Lung (tissue), 12 donors: ENCODE measurements around the gene STAB1. TPM values are rescaled to one million over a fixed set of nuclear protein-coding genes. Genes with fewer than 3 reads are reported as not detected.

ENCODE experiments used
- ATAC-seq: fragments of 200-7000 bp; cut with Tn5 transposase; one replicate; pipeline ENCODE4 v1.9.1; 2020; ENCODE audit warnings: moderate number of reproducible peaks; ENCODE audit not compliant: insufficient read depth, low FRiP score
- DNase-seq, 3 donors: peaks; one replicate each; pipeline ENCODE4 v3.0.0-alpha.2; 2013 to 2017
- H3K27ac ChIP-seq, 2 donors: one replicate each; pipeline ENCODE4 v1.5.1; 2013; ENCODE audit warnings: mild to moderate bottlenecking in 2 of 2, moderate library complexity in 2 of 2, control low read depth in 1 of 2, inconsistent platforms in 1 of 2, low read depth in 1 of 2, low read length in 1 of 2
- H3K27me3 ChIP-seq, 3 donors: one replicate each; pipeline ENCODE4 v1.5.1; 2013; ENCODE audit warnings: low read length in 2 of 3; ENCODE audit not compliant: control insufficient read depth in 3 of 3, insufficient read depth in 3 of 3
- H3K36me3 ChIP-seq, 4 donors: one replicate each; pipeline ENCODE4 v1.5.1; 2013; ENCODE audit warnings: low read length in 4 of 4, mild to moderate bottlenecking in 1 of 4, moderate library complexity in 1 of 4; ENCODE audit not compliant: control insufficient read depth in 4 of 4, insufficient read depth in 4 of 4
- H3K4me1 ChIP-seq, 5 donors: one replicate each; pipeline ENCODE4 v1.5.1; 2013; ENCODE audit warnings: low read length in 5 of 5, mild to moderate bottlenecking in 2 of 5, moderate library complexity in 1 of 5; ENCODE audit not compliant: control insufficient read depth in 5 of 5, insufficient read depth in 5 of 5
- H3K4me3 ChIP-seq: one replicate; pipeline ENCODE4 v1.5.1; 2013; ENCODE audit warnings: mild to moderate bottlenecking, control low read depth, moderate library complexity
- H3K9ac ChIP-seq, 2 donors: one replicate each; pipeline ENCODE4 v1.5.1; 2013; ENCODE audit warnings: low read length in 2 of 2, control low read depth in 1 of 2; ENCODE audit not compliant: insufficient read depth in 1 of 2
- H3K9me3 ChIP-seq, 4 donors: one replicate each; pipeline ENCODE4 v1.5.1; 2013; ENCODE audit warnings: low read length in 3 of 4, mild to moderate bottlenecking in 1 of 4, moderate library complexity in 1 of 4; ENCODE audit not compliant: control insufficient read depth in 4 of 4, insufficient read depth in 3 of 4
- WGBS, 2 donors: extraction: QIAGEN DNeasy Blood & Tissue Kit; methylation state at CpG; one replicate each; pipeline ENCODE4 v1.1.7; 2013; 5-methylcytosine and 5-hydroxymethylcytosine counted together
- polyA plus RNA-seq, 2 donors: library from polyadenylated mRNA; stranded (reverse); fragments of 200-250 nt; gene quantifications; one replicate each; pipeline ENCODE4 v1.2.1, GENCODE V29; 2013
- total RNA-seq, 2 donors: library from RNA; depleted of rRNA in 1 of 2; stranded (reverse); fragments of >200 nt in 1 of 2; gene quantifications; one replicate each; pipeline ENCODE4 v1.2.1, GENCODE V29; 2014 to 2021
- TF ChIP-seq, protein P1 (sequence below): IDR thresholded peaks from 2 replicates; pipeline ENCODE4 v1.5.1; 2012; ENCODE audit warnings: mild to moderate bottlenecking; ENCODE audit errors: control extremely low read depth, extremely low read depth
- donor health status: control.
- donor health status: control.
- donor health status: Bipolar disorder and iron deficiency.
- donor health status: healthy.
- donor health status: DM: yes; HTN: yes; CAD: no.

STAB1 gene
- total and polyA plus RNA-seq, 4 donors = 53.1 to 220 (median 193) TPM

DNA sequence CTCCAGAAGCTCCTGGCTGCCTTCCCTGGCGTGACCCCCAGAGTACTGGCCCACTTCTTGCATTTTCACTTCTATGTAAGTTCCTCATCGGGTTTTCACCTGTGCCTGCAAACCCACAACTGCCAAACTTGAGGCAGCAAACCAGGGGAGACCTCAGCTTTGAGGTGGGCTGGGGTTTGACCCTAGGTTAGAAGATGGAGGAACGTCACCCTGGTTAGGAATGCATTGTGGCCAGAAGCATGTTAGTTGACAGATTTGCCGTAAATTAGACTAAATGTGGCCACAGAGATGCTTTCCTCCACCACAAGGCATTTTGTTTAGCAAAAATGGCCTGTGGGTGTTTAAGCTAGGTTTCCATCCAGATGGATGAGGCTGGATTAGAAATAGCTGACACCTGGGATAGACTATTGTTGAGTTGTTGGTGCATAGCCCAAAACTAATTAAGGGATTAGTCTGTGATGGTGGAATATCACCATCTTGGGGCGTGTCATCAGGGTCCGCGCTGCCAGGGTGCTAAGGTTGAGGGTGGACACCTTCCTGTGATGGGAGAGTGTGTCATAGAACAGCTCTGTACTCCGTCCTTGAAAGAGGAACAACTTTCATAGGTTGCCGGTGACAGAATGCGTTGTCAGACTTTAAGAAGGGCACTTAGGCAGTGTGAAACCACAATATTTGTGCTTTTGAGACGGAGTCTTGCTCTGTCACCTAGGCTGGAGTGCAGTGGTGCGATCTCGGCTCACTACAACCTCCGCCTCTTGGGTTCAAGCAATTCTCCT is 36.2 kb upstream of the STAB1 start:
- Histone ChIP-seq H3K4me3 (no peak overlapping the region), H3K27me3 (no peaks in the 10 kb centered on the region), H3K9ac (no peak overlapping the region), H3K4me1 (peaks cover 0 to 30% (median 15%) of the 10 kb centered on the region in 5 donors), H3K9me3 (no peaks in the 10 kb centered on the region), H3K27ac (no peak overlapping the region), H3K36me3 (peaks cover 5 to 32% (median 15%) of the 10 kb centered on the region in 4 donors)
- 91% methylated on average over 14 of the region's 14 CpGs for WGBS, 2 donors
- DNase-seq = no peak
- TF ChIP-seq, protein P1, sequence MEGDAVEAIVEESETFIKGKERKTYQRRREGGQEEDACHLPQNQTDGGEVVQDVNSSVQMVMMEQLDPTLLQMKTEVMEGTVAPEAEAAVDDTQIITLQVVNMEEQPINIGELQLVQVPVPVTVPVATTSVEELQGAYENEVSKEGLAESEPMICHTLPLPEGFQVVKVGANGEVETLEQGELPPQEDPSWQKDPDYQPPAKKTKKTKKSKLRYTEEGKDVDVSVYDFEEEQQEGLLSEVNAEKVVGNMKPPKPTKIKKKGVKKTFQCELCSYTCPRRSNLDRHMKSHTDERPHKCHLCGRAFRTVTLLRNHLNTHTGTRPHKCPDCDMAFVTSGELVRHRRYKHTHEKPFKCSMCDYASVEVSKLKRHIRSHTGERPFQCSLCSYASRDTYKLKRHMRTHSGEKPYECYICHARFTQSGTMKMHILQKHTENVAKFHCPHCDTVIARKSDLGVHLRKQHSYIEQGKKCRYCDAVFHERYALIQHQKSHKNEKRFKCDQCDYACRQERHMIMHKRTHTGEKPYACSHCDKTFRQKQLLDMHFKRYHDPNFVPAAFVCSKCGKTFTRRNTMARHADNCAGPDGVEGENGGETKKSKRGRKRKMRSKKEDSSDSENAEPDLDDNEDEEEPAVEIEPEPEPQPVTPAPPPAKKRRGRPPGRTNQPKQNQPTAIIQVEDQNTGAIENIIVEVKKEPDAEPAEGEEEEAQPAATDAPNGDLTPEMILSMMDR = no peak
- ATAC-seq = no peak

DNA sequence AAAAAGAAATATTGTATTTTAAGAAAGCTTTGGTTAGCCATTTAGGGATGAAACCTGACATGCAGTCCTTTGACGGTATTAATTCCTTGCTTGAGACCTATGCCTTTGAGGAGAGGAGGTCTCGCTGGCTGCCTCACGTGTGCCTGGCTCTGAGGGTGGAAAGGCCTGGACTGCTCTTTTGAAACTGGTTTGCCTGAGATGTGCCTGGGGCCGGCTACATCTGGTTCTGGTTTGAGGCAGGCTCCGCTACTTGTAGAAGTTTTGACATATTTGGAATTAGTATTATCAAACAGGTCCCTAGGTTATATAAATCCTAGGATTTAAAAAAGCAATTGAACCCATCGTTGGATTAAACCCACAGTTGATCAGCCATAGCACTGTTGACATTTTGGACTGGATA is 33.3 kb upstream of the STAB1 start:
- TF ChIP-seq, protein P1 = no peak
- Histone ChIP-seq H3K4me1 (peaks cover 0 to 9% (median 3%) of the 10 kb centered on the region in 5 donors), H3K4me3 (no peak overlapping the region), H3K9me3 (no peaks in the 10 kb centered on the region), H3K27ac (no peak overlapping the region), H3K36me3 (peaks cover 5 to 38% (median 22%) of the 10 kb centered on the region in 4 donors), H3K9ac (no peak overlapping the region), H3K27me3 (no peaks in the 10 kb centered on the region)
- WGBS, 2 donors = 89 to 93% methylated on average over 6 of the region's 6 CpGs
- ATAC-seq (no peak), DNase-seq (no peak)

DNA sequence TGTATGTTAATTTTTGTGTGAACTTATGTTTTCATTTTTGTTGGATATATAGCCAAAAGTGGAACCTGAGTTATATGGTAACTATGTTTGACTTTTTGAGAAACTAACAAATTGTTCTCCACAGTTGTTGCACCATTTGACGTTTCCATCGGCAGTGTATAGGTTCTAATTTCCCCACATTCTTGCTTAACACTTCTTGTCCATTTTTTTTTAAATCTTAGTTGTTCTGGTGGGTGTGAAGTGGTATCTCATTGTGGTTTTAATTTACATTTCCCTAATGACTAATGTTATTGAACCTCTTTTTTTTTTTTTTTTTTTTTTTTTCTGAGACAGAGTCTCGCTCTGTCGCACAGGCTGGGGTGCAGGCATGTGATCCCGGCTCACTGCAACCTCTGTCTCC is 31.7 kb upstream of the STAB1 start:
- DNase-seq (no peak), ATAC-seq (no peak)
- Histone ChIP-seq H3K9ac (no peak overlapping the region), H3K27ac (no peak overlapping the region), H3K36me3 (peaks cover 0 to 29% (median 17%) of the 10 kb centered on the region in 4 donors), H3K9me3 (no peaks in the 10 kb centered on the region), H3K4me3 (no peak overlapping the region), H3K27me3 (no peaks in the 10 kb centered on the region), H3K4me1 (peaks cover 0 to 2% (median 0%) of the 10 kb centered on the region in 5 donors)
- TF ChIP-seq, protein P1 = no peak
- 45 to 68% methylated on average over 5 of the region's 5 CpGs for WGBS, 2 donors
